Occipital lobe (tissue), 2 donors: Measurements from ENCODE around the gene ZNF394. TPM values are rescaled to one million over a fixed set of nuclear protein-coding genes. Genes with fewer than 3 reads are reported as not detected.
"Not testable (repeated sequence)": the region's sequence is repeated elsewhere in the genome, so short reads cannot be mapped to it uniquely, and the experiment has no call there.

ENCODE experiments used
- DNase-seq: peaks from one replicate; lab custom pipeline; 2025; lab: John Stamatoyannopoulos, UW
- total RNA-seq: library from RNA; depleted of rRNA; stranded (reverse); fragments of >200 nt; gene quantifications from one replicate; pipeline ENCODE4 v1.2.3, GENCODE V29; 2014

The ZNF394 gene
- 36.3 TPM for total RNA-seq

DNA sequence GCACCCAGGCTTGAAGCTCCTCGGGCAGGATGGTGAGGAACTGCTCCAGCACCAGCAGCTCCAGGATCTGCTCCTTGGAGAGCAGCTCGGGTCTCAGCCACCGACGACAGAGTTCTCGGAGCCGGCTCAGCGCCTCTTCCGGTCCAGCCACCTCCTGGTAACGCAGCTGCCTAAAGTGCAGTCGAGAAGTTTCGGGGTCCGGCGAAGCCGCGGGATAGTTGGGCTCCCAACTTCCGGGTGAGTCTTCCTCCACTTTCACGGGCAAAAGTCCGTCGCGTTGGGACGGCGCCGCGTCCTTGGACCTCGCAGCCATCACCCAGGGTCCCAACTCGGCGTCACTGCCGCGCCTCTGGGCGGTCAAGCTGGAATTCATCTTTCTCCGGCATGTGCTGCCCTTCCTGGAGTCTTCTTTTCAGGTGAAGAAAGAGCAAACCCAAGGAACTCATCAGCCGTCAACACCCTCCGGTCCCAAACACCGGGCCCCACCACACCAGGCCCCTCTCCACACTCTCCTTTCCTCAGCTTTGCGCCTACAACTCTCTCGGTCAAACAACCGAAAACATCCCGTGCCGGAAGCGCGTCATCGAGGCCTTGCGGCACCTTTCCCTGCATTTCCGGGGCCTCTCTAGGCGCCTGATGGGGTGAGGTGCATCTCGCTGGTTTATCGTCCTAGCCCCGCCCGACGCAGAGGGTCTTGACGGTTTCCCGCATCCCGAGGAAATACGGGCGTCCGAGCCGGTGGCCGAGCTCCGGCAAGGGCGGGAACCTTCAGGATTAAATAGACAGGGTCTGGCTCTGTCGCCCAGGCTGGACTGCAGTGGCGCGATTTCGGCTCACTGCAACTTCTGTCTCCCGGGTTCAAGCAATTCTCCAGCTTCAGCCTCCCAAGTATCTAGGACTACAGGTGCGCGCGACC is at the start of gene ZNF394:
TSS of gene ZNF394 (minus strand) at position 561 of the 916 bp plus-strand sequence. CDS start at position 373, 188 bp downstream.
- peak; percentile 91 for DNase-seq

DNA sequence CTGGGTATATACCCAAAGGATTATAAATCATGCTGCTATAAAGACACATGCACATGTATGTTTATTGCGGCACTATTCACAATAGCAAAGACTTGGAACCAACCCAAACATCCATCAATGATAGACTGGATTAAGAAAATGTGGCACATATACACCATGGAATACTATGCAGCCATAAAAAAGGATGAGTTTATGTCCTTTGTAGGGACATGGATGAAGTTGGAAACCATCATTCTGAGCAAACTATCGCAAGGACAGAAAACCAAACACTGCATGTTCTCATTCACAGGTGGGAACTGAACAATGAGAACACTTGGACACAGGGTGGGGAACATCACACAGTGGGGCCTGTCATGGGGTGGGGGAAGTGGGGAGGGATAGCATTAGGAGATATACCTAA is 49.5 kb upstream of the ZNF394 start:
- not testable (repeated sequence) for DNase-seq

DNA sequence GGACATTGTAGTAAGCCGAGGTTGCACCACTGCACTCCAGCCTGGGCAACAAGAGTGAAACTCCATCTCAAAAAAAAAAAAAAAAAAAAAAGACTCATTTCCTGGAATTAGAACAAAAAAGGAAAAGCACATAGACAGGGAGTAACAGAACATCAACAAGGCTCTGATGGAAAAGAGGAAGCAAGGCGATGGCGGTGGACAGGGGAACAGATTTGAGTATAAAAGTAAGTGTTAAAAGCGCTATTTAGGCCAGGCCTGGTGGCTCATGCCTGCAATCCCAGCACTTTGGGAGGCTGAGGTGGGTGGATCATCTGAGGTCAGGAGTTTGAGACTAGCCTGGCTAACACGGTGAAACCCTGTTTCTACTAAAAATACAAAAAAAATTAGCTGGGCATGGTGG is 45.2 kb upstream of the ZNF394 start:
- DNase-seq, result not testable (repeated sequence)

DNA sequence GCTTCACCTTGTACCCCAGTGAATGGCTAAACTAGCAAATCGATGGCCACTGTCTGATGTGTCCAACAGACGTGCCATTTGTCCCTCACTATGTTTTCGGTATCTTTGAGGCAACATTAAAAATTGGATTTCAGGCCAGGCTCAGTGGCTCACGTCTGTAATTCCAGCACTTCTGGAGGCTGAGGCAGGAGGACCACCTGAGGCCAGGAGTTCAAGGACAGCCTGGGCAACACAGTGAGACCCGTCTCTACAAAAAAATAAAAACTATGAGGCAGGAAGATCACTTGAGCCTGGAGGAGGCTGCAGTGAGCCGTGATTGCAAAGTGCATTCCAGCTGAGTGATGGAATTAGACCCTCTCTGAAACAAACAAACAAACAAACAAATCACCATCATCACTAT is 43.8 kb upstream of the ZNF394 start:
- DNase-seq, result no peak

DNA sequence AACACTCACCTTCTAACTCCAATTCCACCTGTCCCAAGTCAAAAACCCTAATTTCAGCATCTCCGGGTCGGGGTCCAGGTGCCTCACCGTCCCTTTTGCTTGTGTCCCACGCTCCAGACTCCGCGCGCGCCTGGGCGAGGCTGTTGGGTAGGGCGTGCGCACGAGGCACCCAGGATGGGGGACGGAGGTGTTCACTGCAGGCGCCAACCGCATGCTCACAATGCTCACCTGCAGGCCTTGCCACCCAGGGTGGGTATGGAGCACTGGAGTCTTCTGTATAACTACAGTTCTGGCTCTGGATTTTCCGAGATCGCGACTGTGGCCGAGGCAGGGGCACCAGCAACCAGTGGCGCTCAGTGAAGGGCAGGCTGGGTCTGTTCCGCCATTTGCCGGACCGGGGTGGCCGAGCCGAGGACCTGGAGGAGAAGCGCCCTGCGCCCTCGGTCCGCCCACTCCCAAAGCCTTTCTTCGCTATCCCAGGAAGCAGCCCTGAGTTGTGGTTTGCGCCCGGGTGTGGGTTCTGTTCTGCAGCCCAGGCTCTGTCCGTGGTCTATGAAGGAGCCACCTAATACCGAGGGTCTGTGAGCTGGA is 43.1 kb upstream of the ZNF394 start:
- no peak for DNase-seq

DNA sequence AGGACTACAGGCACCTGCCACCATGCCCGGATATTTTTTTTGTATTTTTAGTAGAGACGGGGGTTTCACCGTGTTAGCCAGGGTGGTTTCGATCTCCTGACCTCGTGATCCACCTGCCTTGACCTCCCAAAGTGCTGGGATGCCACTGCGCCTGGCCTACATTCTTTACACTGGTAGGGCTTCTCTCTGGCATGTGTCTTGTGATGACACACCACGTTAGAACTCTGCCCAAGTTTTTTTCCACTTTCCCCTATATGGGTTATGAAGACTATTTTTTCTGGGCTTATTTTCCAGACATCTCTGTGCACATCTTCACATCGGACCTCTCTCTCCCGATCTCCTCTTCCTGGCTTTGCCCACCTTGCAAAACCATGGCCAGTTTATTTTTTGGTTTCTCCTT is 41.1 kb upstream of the ZNF394 start:
- DNase-seq, result no peak

DNA sequence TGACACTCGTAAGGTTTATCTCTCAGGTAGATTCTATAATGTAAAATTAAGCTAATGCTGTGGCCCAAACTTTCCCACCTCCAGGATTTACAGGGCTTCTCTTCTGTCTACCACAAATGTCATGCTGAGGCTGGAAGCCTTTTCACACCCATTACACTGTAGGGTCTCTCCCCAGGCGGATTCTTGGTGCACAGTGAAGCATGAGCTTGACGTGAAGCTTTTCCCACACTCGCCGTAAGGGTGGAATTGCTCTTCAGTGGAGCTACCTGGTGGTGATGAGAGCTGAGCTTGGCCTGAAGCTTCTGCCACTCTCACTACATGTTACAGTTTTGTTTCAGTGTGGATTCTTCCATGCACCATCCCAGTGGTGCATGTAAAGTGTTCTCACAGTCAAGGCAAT is 40.5 kb upstream of the ZNF394 start:
- no peak for DNase-seq

DNA sequence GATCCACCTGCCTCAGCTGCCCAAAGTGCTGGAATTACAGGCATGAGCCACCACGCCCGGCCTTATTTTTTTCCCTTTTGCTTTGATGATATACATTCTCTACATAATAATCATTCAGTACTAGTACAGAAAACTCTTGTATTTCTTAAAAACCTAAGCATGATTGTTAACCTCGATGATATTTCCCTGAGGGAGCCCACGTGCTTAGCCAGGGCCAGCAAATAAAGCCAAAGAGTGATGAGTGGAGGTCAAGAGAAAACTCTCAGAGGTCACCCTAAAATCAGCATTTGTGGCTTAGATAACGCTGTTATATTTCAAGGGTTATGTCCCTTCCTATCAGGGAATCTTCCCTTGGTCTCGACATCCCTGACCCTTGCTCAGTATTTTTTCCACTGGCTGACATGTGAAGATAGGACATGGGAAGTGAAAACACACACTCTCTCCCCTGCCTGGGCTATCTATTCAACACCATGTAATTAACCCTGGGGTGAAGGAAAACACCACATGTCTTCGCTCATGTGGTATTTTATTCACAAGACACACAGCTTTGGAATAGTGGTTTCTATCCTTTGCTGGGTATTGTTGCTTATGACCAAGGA is 39.2 kb upstream of the ZNF394 start:
- no peak for DNase-seq

DNA sequence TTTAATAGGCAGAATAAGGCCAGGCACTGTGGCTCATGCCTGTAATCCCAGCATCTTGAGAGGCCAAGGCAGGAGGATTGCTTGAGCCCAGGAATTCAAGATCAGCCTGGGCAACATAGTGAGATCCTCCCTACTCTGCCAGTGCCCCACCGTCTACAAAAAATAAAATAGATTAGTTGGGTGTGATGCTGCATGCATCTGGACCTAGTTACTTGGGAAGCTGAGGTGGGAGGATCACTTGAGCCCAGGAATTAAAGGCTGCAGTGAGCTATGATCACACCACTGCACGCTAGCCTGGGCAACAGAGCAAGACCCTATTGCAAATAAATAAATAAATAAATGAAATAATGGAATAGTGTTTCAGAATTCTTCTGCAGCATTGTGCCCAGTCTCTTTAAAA is 35.6 kb upstream of the ZNF394 start:
- DNase-seq, result no peak

DNA sequence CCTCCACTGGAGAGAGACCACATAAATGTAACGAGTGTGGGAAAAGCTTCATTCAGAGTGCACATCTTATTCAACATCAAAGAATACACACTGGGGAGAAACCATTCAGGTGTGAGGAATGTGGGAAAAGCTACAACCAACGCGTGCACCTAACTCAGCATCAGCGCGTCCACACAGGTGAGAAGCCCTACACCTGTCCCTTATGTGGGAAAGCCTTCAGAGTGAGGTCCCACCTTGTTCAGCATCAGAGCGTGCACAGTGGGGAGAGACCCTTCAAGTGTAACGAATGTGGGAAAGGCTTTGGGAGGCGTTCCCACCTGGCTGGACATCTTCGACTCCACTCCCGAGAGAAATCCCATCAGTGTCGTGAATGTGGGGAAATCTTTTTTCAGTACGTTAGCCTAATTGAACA is 31.3 kb upstream of the ZNF394 start:
- no peak for DNase-seq

DNA sequence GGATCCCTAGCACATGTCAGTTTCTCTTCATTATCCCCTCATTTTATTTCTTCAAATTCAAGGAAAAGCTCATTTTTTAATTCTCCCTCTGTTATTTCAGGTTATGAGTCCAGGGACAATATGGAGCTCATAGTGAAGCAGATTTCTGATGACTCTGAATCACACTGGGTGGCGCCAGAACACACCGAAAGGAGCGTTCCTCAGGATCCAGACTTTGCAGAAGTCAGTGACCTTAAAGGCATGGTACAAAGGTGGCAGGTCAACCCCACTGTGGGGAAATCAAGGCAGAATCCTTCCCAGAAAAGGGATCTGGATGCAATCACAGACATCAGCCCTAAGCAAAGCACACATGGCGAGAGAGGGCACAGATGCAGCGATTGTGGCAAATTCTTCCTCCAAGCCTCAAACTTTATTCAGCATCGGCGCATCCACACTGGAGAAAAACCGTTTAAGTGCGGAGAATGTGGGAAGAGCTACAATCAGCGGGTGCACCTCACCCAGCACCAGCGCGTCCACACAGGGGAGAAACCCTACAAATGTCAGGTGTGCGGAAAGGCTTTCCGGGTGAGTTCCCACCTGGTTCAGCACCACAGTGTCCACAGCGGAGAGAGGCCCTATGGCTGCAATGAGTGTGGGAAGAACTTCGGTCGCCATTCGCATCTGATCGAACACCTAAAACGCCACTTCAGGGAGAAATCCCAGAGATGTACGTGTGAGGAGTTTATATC is 25.8 kb upstream of the ZNF394 start:
- no peak for DNase-seq

DNA sequence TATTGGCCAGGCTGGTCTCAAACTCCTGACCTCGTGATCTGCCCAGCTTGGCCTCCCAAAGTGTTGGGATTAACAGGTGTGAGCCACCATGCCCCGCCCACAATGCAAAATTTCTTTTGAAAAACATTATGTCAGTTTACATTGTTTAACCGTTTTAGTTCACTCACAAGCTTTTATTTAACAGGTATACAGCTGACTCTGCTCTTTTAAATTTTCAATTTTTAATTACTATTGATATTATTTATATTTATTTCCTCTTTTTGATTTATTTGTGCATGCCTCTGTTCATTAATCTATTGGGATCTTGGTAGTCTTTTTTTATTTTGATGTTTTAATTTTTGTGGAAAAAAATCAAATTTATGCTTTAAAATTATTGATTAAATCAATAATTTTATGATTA is 21.3 kb upstream of the ZNF394 start:
- DNase-seq, result no peak

DNA sequence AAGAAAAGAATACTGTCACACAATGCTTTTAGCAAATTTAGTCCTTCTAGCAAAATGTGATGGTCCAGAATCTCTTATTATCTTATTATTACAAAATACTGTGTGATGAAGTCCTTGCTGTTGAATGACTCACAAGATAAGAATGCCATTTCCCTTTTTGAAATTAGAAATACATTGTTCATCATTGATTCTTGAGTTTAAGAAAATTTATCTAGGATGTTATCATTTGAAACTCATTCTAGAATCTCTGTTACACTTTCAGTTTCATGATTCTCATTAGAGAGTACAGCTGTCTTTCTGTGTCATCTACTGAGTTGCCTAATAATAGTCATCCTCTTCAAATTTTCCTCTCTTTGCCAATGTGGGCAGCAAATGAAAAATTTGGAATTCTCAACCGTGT is 14.0 kb upstream of the ZNF394 start:
- no peak for DNase-seq

DNA sequence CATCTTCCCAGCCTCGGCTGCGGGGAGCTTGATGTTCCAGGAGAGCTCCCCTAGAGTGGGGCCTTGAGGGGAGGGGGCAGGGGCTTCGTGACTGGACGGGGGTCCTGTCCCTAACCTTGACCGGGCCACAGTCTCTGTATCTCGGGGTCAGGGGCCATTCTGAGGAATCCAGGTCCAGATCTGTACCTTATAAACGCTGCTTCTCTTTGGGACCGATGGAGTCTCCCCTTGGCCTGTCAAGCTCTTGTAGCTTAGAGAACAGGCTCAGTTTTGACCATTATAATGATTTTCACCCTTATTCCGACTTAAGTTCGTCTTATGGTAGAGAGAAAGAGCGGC is 5.2 kb upstream of the ZNF394 start:
- DNase-seq, result no peak

DNA sequence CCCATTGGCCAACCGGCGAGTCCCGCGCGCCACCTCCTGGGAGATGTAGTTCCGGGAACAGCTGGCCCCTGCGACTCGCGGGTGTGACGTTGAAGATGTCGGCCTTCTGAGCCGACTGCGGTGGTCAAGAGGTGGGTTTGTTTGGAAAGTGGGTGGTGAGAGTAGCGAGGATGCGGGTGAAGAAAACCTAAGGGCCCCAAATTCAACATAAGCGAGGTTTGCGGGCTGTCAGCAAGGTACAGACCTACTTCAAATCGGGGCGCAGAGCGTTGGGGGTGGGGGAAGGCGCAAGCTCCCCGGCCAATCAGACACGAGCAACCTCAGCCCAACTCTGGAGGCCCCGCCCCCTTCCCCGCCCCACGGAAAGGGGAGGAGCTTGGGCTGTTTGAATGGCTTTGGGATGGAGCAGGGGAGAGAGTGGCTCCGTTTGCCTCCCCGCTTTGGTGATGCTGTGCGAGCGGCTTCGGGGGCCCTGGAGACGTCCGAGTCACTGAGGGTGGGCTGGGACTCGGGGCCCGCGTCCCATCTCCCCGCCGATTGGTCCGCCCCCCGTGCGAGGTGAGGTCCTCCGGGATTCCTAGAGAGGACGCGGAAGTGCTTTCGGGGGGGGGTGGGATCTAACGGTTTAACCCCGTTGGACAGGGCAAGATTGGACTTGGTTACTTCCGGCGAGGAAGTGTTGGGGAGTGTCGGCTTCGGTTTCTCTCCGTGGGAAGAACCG is 4.7 kb upstream of the ZNF394 start, which contains the start of gene ZKSCAN5:
TSS of gene ZKSCAN5 (plus strand) at position 60 of the 721 bp plus-strand sequence. CDS start 1,383 bp downstream, outside the sequence.
- peak; percentile 97 for DNase-seq

DNA sequence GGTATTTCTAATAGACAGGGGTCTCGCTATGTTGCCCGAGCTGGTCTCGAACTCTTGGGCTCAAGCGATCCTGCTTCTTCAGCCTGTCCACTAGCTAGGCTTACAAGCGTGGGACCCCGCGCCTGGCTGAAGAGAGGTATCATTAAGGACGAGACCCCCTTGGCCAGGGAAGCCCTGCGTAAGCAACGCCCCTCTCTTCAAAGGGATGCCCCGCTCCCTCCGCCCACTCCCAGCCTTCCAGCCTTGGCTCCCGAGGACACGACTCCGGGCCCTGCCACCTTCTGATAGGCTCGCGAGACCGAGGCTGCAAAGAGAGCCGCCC is 4.2 kb upstream of the ZNF394 start:
- no peak for DNase-seq

DNA sequence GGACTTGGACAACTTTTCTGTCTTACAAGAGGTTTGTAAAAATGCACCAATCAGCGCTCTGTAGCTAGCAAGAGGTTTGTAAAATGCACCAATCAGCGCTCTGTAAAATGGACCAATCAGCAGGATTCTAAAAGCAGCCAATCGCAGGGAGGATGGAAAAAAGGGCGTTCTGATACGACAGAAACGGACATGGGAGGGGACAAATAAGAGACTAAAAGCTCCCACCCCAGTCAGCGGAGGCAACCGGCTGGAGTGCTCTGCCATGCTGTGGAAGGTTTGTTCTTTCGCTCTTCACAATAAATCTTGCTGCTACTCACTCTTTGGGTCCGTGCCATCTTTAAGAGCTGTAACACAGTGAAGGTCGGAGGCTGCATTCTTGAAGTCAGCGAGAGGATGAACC is 1.2 kb upstream of the ZNF394 start:
- DNase-seq, result not testable (repeated sequence)

DNA sequence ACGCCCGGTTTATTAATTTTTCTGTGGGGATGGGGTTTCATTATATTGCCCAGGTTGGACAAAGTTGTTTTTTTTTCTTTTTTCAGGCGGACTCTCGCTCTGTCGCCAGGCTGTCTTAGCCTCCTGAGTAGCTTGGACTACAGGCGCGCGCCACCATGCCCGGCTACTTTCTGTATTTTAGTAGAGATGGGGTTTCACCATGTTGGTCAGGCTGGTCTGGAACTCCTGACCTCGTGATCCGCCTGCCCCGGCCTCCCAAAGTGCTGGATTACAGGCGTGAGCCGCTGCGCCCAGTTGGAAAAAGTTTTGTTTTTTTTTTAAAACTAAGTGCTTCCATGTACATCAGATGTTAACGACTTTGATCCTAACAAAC is 542 bp upstream of the ZNF394 start:
- DNase-seq, result no peak

DNA sequence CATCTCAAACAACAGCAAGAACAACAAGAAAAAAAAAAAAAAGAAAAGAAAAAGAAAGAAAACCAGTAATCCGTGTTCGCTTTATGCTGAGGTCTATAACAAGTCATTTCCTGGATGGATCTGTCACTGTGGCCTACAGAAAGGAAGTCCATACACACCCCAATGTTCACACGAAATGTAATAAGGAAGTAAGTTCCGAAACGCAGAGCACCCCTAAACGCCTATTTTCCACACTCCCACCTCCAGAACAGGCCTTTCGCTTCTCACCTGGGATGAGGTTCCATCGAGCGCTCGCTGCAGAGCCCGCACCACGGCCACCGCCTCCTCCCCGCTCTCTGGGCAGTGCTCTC is 735 bp downstream of the ZNF394 start:
- DNase-seq, result no peak

DNA sequence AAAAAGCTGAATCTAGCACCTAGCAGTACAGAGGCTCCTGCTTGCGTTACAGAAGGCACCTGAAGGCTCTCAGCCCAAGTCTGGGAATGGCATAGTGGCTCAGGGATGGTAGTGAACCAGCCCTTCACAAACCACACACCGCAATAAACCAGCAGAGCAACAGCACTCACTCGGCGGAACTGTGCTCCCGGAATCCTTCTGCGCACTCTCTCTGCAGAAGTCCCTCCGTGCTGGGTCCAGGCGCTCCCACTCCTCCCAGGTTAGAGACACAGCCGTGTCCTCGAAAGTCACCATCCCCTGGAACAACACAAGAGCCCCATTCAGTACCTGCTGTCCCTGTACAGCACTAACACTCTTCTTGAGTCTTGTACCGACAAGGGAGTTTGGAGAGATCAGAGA is 1.5 kb downstream of the ZNF394 start:
- no peak for DNase-seq

DNA sequence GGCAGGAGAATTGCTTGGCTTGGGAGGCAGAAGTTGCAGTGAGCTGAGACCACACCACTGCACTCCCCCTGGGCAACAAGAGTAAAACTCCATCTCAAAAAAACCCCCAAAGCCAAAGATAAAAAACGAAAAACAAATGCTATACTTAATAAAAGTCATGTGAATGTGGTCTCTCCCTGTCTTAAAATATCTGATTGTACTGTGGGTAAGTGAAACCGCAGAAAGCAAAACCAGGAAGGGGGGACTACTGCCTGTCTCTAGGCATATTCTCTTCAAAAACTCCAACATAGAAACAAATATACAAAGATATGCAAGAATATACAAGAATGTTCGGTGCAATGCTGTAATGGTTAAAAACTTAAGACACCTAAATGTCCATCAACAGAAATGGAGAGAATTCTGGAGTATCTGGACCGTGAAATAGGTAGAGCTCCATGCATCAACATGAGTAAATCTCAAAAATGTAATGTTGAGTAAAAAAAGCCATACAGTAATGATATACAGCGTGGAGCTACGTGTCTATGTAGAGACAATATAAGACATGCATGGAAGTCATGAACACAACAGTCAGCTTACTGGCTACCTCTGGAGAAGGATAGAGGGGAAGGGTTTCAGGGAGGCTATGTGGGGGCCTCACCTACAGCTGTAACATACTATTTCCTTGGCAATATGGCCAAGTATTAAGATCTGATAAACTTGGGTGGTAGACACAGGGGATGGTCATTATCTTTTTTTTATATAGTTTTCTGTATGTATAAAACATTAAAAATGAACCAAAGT is 2.1 kb downstream of the ZNF394 start:
- DNase-seq, result no peak
